ENCODE results near the gene ACAA2. TPM values are rescaled to one million over a fixed set of nuclear protein-coding genes. Genes with fewer than 3 reads are reported as not detected.

Gene ACAA2
- total and polyA plus RNA-seq, 2 experiments from 2014 or later, result 91.1 to 126 TPM

DNA sequence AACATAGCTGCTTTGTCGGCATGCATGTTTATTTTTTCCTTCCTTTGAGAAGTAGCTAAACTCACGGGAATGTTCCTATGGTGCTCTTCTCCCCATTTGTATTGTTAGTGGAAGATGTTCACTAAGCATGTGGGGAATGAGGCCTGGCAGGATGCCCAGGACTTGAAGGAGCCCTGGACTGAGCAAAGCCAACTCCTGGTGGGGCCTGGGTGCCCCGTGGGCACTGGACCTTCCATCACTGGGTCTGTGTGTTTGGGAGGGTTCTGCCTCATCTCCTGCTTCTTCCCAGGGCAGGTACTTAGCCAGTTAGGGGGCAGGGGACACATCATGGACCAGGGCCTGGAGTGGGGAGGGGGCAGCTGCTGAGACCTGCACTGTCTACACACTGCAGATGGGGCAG, 49.3 kb downstream of the ACAA2 start:
- Histone ChIP-seq H3K4me2 (no peak overlapping the region), H2AFZ (no peak overlapping the region), H3K9me2 (ENCODE audit: insufficient read depth) (no peaks in the 10 kb centered on the region), H4K20me1 (replicated peaks; ENCODE audit: insufficient read depth) (no peaks in the 10 kb centered on the region), H3F3A (replicated peaks; ENCODE audit: low read depth) (no peaks in the 10 kb centered on the region), H3K4me3 (no peak overlapping the region), H3K27me3 (ENCODE audit: insufficient read depth) (no peaks in the 10 kb centered on the region), H3K4me1 (ENCODE audit: insufficient read depth) (peaks cover 8% of the 10 kb centered on the region; the same call in 1 of the 2 replicates), H3K36me3 (ENCODE audit: insufficient read depth) (no peaks in the 10 kb centered on the region), H3K79me2 (replicated peaks; ENCODE audit: insufficient read depth) (no peaks in the 10 kb centered on the region), H3K27ac (ENCODE audit: low read depth) (no peak overlapping the region)
- Mint-ChIP-seq H3K27ac (no peak overlapping the region), H3K27me3 (ENCODE audit: insufficient read depth, low read depth, poor library complexity) (peaks cover 11% of the 10 kb centered on the region), H3K36me3 (ENCODE audit: low read depth) (no peaks in the 10 kb centered on the region), H3K4me1 (peaks cover 26% of the 10 kb centered on the region), H3K9me3 (no peaks in the 10 kb centered on the region), H3K4me3 (no peak overlapping the region)
- TF ChIP-seq, protein P1, sequence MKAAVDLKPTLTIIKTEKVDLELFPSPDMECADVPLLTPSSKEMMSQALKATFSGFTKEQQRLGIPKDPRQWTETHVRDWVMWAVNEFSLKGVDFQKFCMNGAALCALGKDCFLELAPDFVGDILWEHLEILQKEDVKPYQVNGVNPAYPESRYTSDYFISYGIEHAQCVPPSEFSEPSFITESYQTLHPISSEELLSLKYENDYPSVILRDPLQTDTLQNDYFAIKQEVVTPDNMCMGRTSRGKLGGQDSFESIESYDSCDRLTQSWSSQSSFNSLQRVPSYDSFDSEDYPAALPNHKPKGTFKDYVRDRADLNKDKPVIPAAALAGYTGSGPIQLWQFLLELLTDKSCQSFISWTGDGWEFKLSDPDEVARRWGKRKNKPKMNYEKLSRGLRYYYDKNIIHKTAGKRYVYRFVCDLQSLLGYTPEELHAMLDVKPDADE (IDR thresholded peaks at IDR 0.05), result no peak
- TF ChIP-seq NANOG (IDR thresholded peaks at IDR 0.05; ENCODE audit: borderline replicate concordance), result no peak
- no peak for TF ChIP-seq POLR2AphosphoS5 (IDR thresholded peaks at IDR 0.05; ENCODE audit: low read depth)
- TF ChIP-seq, protein P2, sequence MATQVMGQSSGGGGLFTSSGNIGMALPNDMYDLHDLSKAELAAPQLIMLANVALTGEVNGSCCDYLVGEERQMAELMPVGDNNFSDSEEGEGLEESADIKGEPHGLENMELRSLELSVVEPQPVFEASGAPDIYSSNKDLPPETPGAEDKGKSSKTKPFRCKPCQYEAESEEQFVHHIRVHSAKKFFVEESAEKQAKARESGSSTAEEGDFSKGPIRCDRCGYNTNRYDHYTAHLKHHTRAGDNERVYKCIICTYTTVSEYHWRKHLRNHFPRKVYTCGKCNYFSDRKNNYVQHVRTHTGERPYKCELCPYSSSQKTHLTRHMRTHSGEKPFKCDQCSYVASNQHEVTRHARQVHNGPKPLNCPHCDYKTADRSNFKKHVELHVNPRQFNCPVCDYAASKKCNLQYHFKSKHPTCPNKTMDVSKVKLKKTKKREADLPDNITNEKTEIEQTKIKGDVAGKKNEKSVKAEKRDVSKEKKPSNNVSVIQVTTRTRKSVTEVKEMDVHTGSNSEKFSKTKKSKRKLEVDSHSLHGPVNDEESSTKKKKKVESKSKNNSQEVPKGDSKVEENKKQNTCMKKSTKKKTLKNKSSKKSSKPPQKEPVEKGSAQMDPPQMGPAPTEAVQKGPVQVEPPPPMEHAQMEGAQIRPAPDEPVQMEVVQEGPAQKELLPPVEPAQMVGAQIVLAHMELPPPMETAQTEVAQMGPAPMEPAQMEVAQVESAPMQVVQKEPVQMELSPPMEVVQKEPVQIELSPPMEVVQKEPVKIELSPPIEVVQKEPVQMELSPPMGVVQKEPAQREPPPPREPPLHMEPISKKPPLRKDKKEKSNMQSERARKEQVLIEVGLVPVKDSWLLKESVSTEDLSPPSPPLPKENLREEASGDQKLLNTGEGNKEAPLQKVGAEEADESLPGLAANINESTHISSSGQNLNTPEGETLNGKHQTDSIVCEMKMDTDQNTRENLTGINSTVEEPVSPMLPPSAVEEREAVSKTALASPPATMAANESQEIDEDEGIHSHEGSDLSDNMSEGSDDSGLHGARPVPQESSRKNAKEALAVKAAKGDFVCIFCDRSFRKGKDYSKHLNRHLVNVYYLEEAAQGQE (IDR thresholded peaks at IDR 0.05; ENCODE audit: unreplicated experiment), result no peak
- no peak for TF ChIP-seq STAT1 (IDR thresholded peaks at IDR 0.05; ENCODE audit: unreplicated experiment)
- TF ChIP-seq, protein P3, sequence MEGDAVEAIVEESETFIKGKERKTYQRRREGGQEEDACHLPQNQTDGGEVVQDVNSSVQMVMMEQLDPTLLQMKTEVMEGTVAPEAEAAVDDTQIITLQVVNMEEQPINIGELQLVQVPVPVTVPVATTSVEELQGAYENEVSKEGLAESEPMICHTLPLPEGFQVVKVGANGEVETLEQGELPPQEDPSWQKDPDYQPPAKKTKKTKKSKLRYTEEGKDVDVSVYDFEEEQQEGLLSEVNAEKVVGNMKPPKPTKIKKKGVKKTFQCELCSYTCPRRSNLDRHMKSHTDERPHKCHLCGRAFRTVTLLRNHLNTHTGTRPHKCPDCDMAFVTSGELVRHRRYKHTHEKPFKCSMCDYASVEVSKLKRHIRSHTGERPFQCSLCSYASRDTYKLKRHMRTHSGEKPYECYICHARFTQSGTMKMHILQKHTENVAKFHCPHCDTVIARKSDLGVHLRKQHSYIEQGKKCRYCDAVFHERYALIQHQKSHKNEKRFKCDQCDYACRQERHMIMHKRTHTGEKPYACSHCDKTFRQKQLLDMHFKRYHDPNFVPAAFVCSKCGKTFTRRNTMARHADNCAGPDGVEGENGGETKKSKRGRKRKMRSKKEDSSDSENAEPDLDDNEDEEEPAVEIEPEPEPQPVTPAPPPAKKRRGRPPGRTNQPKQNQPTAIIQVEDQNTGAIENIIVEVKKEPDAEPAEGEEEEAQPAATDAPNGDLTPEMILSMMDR (conservative IDR thresholded peaks at IDR 0.05; ENCODE audit: low read depth in 2 of 2), result no peak
- TF ChIP-seq CREB1 (CRISPR knock-in tag; IDR thresholded peaks at IDR 0.05; ENCODE audit: low read depth), result no peak
- TF ChIP-seq EZH2phosphoT487 (IDR thresholded peaks at IDR 0.05; ENCODE audit: unreplicated experiment), result no peak
- TF ChIP-seq JUNB (IDR thresholded peaks at IDR 0.05; ENCODE audit: unreplicated experiment), result no peak
- no peak for TF ChIP-seq ZNF114 (CRISPR knock-in tag; IDR thresholded peaks at IDR 0.05)
- no peak for TF ChIP-seq ZNF331 (CRISPR knock-in tag; IDR thresholded peaks at IDR 0.05; ENCODE audit: low read depth)
- DNase-seq (ENCODE audit: low spot score), result no peak
- no peak for ATAC-seq

Measured in GM23338 (cell line).